HG03439 (cell line): ENCODE measurements around the gene PPP1R14D.
A peak's percentile ranks its signal among the peaks of the same experiment; 100 is the strongest.
"Not testable (repeated sequence)": the region's sequence is repeated elsewhere in the genome, so short reads cannot be mapped to it uniquely, and the experiment has no call there.

Source experiments
- ATAC-seq: cut with Tn5 transposase; IDR thresholded peaks from one replicate; pipeline ENCODE4 v1.9.1; 2021; ENCODE audit warnings: mild to moderate bottlenecking, moderate library complexity; ENCODE audit not compliant: unreplicated experiment

The PPP1R14D gene

GRCh38 chr15:40828447-40829036, at the start of gene PPP1R14D:
PPP1R14D (minus strand) TSS chr15:40828708; CDS start chr15:40828641, 67 bp downstream.
- ATAC-seq = no peak

GRCh38 chr15:40877694-40878093, 49.2 kb upstream of the PPP1R14D start:
- ATAC-seq = no peak

GRCh38 chr15:40875991-40876730, 47.7 kb upstream of the PPP1R14D start:
- ATAC-seq = no peak

- peak; percentile 51 for ATAC-seq
Observed at GRCh38 chr15:40873694-40874561, 45.4 kb upstream of the PPP1R14D start, which contains the start of gene RHOV. RHOV (minus strand) TSS chr15:40874234; CDS start chr15:40874139, 95 bp downstream.

GRCh38 chr15:40872791-40873693, 44.5 kb upstream of the PPP1R14D start:
- ATAC-seq = no peak

GRCh38 chr15:40871749-40872617, 43.5 kb upstream of the PPP1R14D start:
- ATAC-seq = no peak

GRCh38 chr15:40870716-40871115, 42.2 kb upstream of the PPP1R14D start:
- no peak for ATAC-seq

- no peak for ATAC-seq
Observed at GRCh38 chr15:40869686-40870085, 41.2 kb upstream of the PPP1R14D start.

GRCh38 chr15:40867199-40867598, 38.7 kb upstream of the PPP1R14D start:
- no peak for ATAC-seq

- no peak for ATAC-seq
Observed at GRCh38 chr15:40863660-40864270, 35.3 kb upstream of the PPP1R14D start.

GRCh38 chr15:40861147-40861546, 32.6 kb upstream of the PPP1R14D start:
- ATAC-seq = not testable (repeated sequence)

- ATAC-seq = no peak
Observed at GRCh38 chr15:40859206-40859851, 30.8 kb upstream of the PPP1R14D start.

GRCh38 chr15:40858706-40859105, 30.2 kb upstream of the PPP1R14D start:
- ATAC-seq = no peak

- ATAC-seq = peak; percentile 57
Observed at GRCh38 chr15:40857601-40858341, 29.3 kb upstream of the PPP1R14D start.

GRCh38 chr15:40856746-40857145, 28.2 kb upstream of the PPP1R14D start:
- ATAC-seq = no peak

GRCh38 chr15:40855706-40856234, 27.3 kb upstream of the PPP1R14D start:
- no peak for ATAC-seq

- ATAC-seq = no peak
Observed at GRCh38 chr15:40854161-40854560, 25.7 kb upstream of the PPP1R14D start.
